ENCODE results near the gene RITA1. TPM values are rescaled to one million over a fixed set of nuclear protein-coding genes. Genes with fewer than 3 reads are reported as not detected.

RITA1 gene
- total RNA-seq, 4 donors from 2014 or later = 8.3 to 11.0 (median 9.4) TPM

GRCh38 chr12:113221997-113222729 lies 36.6 kb downstream of the RITA1 start:
- no peak for TF ChIP-seq CTCF (IDR thresholded peaks at IDR 0.05; ENCODE audit: low read depth)

- TF ChIP-seq CTCF (IDR thresholded peaks at IDR 0.05; ENCODE audit: low read depth) = no peak
Measured at GRCh38 chr12:113222730-113223531, 37.4 kb downstream of the RITA1 start.

GRCh38 chr12:113224955-113225354 lies 39.4 kb downstream of the RITA1 start:
- no peak for TF ChIP-seq CTCF (IDR thresholded peaks at IDR 0.05; ENCODE audit: low read depth)

GRCh38 chr12:113226696-113227568 lies 41.4 kb downstream of the RITA1 start:
- no peak for TF ChIP-seq CTCF (IDR thresholded peaks at IDR 0.05; ENCODE audit: low read depth)

- TF ChIP-seq CTCF (IDR thresholded peaks at IDR 0.05; ENCODE audit: low read depth) = no peak
Measured at GRCh38 chr12:113227686-113228391, 42.3 kb downstream of the RITA1 start.

- no peak for TF ChIP-seq CTCF (IDR thresholded peaks at IDR 0.05; ENCODE audit: low read depth)
Measured at GRCh38 chr12:113228394-113229028, 43.0 kb downstream of the RITA1 start.
